Stimulated activated CD8-positive, alpha-beta memory T cell treated with anti-CD3 and anti-CD28 coated beads, Interleukin-4, amount 100 ng/mL, for 1 hour (primary cell): ENCODE measurements around the gene CTNNA1.

Experiments used
- DNase-seq, 2 donors: peaks; one replicate each; pipeline ENCODE4 v3.0.0-alpha.2; 2020; ENCODE audit warnings: low read depth in 2 of 2, low spot score in 1 of 2

Gene CTNNA1

DNA sequence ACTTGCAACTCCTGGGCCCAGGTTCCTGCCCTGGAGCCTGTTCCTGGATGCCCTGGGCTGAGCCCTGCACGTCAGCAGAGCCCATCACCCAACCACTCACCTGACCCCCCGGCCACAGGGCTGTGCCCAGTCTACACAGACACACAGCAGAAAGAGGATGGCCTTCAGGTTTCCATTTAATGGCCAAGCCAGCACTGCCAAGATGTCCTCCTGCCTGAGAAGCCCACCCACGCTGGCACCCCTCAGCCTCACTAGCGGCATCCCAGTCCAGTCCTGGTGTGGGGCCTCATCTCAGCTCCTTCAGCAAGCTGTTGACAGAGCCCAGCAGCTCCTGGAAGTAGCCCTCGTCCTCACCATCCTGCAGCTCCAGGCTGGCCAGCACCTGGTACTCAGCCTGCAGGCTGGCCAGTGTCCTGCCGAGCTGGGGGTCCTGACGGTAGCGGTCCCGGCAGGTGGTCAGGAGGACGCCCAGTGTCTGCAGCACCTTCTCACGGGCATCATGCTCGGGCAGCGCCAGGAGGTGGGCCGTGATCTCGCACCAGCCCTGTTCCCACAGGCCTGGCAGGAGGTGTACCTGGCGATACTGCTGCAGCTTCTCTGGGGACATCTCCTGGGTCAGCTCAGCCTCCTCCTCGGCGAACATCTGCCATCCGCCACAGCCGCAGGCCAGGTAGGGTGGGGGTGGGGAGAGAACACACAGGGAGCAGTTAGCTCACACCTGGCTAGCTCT is 193.8 kb downstream of the CTNNA1 start:
- DNase-seq, result no peak

DNA sequence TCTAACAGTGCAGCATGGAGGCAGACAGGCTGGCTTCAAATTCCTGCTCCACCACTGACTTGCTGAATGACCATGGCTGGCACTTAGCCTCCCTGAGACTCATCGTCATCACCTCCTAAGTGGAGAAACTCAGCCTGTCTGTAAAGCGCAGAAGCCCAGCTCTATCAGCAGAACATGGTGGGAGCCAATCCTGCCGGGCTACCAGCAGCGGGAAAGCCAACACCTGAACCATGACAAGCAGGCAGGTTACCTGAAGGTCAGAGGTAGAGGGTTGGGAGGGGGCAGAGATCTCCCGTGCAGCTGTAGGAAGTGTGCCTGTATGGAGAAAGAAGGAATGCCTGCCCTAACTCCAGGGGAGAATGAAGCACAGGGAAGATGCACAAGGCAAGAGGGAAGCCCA is 194.6 kb downstream of the CTNNA1 start:
- no peak for DNase-seq

DNA sequence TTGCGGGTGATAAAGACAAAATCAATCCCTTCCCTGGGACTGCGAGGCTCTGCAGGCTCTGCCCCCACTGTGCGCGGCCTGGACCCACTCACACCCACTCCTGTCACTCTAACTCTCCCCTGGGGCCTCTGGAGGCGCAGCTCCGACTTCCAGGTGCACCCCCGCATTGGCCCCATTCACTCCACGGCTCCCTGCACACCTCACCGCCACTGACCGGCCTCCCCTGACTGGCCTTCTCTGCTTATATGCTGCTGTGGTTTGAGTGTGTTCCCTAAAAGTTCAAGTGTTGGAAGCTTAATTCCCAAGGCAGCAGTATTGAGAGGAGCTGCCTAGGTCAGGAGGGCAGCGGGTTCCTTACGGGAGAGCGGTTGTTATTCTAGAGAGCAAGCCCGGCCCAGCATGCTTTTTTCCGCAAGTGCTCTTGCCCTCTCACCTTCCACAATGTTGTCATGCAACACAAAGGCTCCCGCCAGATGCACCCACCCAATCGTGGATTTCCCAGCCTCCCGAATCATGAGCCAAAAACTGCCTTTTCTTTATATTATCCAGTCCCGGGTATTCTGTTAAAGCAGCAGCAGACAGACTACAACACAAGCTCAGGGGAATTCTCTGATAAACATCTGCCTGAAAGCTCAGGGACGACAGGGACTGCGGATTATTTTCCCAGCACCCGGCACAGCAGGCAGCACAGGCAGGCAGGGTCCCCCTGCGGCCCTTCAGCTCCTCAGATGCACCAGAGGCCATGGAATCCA is 195.4 kb downstream of the CTNNA1 start:
- DNase-seq, result no peak

DNA sequence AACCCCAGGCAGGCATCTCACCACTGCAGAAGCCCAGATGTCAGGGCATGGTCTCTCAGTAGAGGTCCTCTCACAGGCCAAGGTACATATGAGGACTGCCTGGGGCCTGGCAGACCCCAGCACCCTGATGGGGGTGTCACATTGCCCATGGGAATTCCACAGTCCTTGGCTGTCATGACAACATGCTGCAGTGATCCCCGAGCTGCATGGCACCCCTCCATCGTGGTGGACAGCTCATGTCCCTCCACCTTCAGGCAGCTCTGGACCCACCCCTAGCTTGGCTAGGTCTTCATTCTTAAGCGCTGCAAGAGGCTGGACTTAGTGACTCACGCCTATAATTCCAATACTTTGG is 196.0 kb downstream of the CTNNA1 start:
- no peak for DNase-seq

DNA sequence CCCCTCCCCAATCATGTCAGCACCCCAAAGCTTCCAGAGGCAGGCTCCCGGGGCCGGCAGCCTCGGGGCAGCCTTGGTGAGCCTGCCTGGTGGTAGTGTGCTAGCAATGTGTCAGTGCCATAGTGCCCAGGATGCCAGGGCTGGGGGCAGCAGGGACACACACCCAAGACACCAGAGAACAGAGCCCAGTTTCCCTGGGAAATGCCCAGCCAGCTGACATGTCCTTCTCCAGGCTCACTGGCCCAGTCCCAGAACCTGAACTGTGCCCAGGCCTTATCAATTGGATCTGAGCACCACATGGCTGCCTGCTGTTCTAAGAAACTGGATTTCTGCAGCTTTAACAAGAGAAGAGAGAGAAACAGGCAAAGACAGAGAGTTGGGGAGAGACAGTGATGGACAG is 196.8 kb downstream of the CTNNA1 start:
- DNase-seq, result no peak

DNA sequence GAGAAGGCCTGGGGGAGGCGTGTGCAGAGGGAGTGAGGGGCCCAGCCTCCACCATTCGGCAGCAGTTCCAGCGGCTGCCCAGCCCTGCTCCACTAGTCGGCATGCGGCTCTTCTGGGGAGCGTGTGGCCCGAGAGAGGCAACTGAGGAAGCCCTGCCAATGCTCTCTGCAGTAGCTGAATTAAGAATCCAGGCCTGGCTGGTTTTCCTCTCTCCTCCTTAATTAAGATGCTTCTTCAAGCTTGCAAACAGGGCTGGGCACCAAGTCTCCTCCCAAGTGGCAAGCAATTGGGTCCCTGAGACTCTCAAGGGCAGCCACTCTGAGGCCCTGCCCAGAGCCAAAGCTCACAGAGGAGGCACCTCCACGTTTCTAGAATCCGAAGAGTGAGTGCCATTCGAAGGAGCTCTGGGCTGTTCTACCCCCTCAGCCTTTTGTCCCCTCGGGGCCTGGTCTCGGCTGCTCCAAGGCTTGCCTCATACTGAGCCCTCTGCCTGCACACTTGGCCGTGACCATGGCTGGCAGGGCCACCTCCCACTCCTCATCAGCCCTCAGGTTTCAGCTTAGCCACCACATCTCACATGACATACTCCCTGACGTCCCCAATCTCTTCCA is 197.3 kb downstream of the CTNNA1 start:
- DNase-seq, result no peak

DNA sequence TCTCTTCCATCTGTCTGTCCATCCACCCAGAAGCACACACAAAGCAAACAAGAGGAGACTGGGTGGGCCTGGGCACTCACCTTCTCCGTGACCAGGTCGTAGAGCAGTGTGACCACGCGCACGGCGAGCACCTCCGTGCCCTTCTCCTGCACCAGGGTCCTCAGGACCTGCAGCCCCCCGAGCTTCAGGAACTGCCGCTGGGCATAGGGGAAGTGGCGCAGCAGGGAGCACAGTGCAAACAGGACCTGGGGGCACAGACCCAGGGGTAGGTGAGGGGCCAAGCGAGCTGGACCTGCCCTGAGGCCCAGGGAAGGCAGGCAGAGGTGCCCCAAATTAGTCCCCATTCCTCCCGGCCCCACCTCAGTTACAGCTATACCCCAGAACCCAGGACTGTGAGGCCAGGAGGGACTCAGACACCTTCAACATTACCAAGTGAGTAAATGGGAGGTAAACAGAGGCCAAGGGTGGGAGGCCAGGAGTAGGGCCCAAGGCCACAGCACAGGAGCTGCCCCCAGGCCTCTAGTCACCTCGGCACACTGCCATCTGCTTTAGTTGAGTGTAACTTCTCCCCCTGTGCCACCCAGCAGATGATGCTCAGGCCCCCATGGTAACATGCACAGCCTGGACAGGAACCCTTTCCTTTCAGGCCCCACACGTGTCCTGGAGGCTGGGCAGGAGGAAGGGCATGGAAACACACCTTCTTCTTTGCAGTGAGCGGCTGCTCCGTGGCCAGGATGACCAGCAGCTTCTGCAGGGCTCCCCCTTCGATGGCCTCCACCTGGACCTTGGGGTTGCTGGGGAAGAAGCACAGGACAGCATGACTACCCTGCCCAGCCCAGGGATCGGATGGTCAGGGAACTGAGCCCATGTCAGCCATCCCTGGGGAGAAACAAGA is 198.1 kb downstream of the CTNNA1 start:
- no peak for DNase-seq

DNA sequence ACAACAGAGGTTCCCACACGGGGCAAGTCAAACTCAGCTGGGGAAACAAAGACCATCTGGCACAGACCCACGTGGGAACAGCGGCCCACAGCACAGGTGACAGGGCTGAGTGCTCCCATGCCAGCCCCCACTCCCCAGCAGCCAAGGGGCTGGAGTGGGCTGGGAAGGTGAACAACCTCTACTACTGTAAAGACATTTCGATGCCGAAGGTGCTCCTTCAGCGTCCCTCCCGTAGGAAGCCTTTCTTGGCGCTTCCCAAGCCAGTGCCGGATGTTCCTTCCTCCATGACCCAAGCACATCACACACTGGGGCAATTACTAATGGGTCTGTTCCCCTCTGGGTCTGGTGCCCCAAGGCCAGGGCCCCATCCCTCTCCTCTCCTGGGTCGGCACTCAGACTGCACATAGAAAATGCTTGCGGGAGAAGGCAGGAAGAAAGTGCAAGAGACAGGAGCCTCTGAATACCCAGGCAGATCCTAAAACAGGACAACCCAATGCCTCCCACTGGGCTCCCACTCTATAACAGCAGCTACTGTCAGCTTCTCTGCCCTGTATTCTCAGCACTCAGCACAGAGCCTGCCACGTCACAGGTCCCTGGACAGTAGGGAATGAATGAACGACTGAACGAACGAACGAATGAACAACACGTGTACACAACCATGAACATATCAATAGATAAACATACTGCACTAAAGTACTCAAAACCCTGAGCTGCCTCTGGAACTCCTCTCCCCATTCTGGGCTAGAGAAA is 198.9 kb downstream of the CTNNA1 start:
- DNase-seq, result no peak

DNA sequence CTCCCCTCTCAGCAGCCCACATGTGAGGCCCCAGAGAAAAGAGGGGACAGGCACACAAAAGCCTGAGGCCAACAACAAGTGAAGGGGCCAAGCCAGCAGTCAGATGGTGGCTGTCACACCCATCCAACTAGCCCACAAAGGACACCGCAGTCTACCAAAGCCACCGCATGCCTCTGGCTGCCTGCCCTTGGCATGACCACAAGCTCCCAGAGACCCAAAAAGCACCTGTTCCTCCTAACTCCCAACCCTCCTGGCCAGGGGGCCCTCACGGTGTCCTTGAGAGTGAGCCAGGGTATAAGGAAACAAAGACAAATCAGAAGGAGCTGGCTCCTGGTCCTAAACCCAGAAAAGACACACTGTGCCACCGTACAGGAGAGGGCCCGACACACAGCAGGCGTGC is 199.7 kb downstream of the CTNNA1 start:
- DNase-seq, result no peak

DNA sequence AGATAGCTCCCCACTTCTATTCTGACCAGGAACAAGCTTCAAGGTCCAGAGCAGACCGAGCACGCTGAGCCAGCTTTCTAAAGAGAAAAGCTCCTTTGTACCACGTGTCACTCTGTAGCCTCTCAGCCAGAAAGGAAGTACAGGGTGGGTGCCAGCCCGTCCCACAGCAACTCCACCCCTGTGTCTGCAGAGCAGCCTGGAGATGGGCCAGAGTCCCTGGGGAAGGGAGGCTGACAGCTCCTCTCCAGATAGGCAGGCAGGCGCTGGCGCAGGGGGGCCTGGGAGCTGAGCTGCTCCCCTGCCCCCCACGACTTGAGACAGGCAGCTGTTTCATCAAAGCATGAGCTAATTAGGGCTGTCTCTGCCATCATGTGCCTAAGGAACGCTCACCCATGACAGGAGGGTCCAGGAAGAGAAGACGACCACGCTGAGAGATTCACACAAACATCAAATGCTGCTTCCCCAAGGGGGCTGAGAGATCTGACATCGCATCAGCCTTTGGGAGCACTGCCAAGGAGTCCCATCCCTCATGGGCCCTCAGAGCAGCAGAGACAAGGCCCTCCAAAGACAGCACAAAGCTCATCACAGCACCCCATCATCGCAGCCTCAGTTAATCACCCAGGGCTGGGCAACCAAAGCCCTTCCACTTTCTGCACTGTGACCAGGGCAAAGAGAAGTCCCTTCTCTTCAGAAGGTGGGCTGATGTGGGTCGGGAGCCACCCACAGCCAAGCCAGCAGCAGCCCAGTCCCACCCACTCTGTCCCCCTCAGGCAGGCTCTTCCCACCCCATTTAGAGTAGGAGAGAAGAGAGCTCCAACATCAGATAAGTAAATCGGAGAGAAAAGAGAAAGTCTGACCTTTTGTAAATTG is 200.4 kb downstream of the CTNNA1 start:
- no peak for DNase-seq

DNA sequence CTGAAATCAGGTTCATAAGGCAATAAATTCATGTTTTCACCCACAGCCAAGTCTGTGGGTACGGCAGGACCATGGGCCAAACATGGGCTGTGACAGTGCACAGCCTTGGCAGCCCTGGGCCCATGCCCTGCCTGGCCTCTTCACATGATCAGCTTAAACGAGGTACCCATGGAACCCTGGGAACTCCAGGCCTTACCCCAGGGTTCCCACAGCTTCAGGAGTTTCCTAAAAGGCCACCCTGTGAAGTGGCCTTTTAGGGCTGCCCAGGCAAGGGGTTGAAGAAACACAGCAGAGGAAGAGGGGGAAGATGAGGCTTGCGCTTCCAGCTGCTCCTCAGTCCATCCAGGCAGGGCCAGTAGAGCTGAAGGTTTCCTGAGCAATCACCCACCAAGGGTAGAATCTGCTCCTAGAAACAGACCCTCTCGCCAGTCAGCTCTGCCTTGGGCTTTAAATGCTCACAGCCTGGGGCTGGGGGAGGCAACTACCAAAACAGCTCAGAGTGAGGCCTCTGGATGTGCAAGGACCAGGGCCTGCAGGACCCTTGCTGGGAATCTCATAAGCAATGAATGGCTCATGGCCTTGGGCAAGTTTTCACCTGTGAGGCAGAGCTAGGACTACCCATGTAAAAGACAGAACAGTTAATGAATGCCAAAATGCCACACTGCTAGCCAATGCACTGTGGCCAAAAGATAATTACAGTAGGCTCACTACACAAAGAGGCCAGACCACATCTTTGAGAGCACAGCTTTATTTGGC is 201.2 kb downstream of the CTNNA1 start:
- DNase-seq, result no peak

DNA sequence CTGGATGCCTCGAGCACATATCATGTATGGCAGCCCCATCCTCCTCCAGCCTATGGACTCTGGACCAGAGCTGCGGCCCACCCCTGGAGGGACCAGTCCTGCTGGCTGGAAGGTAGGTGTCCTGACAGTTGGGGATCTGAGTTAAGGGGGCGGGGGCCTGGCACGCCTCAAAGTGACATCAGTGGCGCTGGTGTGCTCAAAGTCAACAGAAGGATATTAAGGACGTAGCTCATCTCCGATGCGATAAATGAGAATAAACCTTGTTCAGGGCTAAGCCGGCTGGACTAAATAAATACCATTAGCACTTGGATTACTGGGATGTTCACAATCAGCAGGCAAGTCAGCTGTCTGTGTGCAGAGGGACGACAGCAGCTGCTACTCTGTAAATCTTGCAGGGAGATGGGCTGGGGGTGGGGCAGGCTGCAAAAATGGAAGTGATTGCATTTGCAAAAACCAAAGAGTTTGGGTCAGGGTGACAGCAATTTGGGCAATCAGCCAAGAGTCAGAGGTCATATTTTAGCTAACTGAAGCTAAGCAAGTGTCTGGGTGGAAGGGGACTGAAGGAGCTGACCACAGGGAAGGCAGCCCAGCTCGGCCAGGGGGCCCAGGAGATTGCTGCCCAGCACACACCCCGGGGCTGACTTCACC is 201.9 kb downstream of the CTNNA1 start:
- no peak for DNase-seq

DNA sequence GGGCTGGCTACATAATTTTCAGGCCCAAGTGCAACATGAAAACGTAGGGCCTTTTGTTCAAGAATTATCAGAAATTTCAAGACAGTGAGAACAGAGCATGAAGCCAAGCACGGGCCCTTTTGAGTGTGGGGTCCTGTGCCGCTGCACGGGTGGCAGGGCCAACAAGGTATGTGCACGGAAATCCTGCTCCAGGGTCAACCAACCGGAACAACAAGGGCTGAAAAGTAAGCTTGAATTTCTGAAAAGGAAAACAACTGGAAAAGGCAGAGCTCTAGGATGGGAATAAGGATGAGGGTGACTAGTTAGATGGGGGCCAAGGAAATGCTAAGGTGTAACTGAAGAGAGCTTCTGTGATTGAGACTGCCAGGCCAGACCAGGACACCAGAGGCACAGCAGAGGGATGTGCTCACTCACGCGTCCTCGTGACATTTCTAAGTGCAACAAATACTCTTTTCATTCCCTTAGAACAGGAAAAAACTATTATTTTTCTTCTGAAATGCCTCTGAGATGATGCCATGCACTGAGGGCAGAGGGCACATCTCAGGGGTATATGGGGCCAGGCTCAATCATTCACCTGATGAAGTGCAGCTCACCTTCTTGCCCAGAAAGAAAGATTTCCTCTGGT is 202.6 kb downstream of the CTNNA1 start:
- no peak for DNase-seq

DNA sequence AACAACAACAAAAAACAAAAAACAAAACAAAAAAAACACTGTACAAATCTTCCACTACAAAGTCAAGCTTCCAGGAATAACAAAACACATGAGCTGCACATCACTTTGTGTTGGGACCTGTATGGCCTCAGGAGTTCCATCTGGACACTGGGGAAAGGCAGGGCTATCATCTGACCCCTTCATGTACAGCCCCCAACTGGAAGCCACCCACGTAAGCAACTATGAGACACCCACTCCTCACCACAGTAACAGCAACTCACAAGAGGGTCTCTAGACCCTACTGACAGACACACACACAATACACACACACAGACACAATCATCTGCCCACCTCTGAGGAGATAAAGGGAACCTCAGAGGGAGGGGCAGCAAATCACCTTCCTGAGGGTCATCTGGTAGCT is 203.6 kb downstream of the CTNNA1 start:
- no peak for DNase-seq

DNA sequence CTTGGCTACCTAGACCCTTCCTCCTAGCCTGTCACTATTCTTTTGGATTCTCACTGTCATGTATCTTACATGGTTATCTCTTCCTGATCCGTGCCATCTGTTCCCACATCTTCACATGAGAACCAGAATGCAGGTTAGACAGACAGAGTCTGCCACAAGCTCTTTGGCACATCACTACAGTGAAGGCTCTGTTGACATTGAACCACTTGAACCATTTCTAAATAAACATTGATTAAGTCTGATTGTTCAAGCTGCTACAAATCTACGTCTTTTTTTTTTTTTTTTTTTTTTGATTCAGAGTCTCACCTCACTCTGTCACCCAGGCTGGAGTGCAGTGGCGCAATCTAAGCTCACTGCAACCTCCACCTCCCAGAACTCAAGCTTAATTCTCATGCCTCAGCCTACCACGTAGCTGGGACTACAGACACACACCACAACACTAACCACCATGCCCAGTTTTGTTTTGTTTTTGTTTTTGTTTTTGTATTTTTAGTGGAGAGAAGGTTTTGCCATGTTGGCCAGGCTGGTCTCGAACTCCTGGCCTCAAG is 207.0 kb downstream of the CTNNA1 start:
- DNase-seq, result no peak

DNA sequence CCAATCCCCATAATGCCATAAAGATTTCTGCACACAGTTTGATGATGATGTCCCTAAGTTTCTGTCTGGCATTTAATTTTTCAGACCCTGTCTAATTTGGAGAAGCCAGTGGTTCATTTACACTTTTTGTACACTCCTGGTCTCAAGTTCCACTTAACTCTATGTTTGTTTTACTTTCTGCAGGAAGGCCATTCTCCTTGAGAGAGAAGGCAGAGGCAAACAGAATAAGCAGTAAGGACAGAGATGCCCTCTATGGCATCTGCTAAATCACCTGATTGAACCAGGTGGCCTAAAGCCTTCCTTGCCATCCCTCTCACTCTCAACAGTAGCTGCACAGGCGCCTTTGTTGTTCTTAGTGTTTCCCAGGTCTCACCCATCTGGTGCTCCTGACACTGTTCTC is 208.0 kb downstream of the CTNNA1 start:
- no peak for DNase-seq

DNA sequence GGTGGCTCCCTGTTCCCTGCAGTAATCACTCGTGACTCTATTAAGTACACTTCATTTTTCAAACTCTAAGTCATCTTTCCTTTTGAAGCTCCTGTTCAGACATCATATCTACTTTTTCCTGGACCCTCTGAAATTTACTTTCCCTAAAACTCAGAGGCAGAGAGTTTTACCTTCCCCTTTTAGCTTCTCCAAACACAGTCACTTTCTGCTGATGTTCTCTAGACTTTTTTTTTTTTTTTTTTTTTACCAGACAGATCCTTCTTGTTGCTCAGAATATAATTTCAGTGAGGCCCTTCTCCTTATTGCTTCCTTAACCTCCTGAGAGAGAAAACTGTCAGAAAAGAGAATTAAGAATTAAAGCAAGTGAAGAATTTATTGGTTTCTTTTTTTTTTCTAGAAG is 208.5 kb downstream of the CTNNA1 start:
- no peak for DNase-seq
